NCI-H1105 treated with DMSO at 0.1 percent for 48 hours (cell line): ENCODE data around the gene LAMC3.
"Not testable (repeated sequence)": the region's sequence is repeated elsewhere in the genome, so short reads cannot be mapped to it uniquely, and the experiment has no call there.

Experiments used
- DNase-seq: peaks from one replicate; lab custom pipeline; 2025; lab: John Stamatoyannopoulos, UW

LAMC3 gene

DNA sequence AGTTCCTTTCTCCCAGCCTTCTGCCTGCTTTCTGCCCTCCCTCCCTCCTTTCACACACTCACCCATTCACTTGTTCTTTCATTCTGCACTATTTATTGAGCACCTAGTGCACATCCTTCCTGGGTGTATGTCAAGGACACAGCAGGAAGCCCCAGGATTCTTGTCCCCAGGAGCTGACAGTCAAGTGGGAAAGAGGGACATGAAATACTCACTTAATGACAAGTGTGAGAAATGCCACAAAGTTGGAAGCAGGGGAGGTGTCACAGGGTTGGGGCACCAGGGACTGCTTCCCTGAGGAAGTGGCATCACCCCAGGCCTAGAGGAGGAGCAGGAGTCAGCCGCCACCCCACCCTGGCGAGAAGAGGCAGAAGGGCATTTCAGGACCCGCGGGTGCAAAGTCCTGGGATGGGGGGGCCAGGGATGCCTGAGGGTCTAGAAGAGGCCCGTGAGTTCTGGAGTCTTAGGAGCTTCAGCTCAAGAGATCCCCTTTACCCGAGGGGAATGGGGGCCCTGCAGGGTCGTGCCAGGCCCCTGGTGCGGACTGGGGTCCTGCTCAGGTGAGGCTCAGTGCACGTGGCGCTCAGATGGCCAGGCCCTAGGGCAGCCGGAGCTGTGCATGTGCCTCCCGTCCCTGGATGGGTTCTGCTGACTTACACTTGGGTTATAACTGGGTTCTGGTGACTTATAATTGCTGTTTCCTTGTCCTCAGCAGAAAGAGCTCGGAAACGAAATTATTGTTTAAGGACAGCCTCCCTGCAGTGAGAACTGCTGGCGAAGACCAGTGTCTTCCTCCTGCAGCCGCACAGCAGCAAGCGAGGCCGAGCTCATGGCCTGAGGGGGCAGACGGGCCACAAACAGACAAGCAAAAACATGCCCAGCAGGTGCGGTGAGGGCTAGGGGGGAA, 16.9 kb upstream of the LAMC3 start:
- no peak for DNase-seq

GRCh38 chr9:130992682-130993032, 16.3 kb upstream of the LAMC3 start:
- no peak for DNase-seq

GRCh38 chr9:130993303-130994030, 15.5 kb upstream of the LAMC3 start:
- DNase-seq, result no peak

GRCh38 chr9:130994135-130995085, 14.6 kb upstream of the LAMC3 start:
- no peak for DNase-seq

GRCh38 chr9:130995086-130996011, 13.6 kb upstream of the LAMC3 start:
- DNase-seq, result peak; percentile 12

DNA sequence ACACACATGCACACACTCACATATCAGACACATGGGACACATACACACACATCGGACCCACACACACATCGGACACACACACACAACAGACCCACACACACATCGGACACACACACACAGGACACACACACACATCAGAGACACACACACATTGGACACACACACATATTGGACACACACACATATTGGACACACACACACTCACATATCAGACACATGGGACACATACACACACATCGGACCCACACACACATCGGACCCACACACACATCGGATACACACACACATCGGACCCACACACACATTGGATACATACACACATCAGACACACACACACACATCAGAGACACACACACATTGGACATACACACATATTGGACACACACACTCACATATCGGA, 12.8 kb upstream of the LAMC3 start:
- DNase-seq, result no peak

- no peak for DNase-seq
Observed at GRCh38 chr9:130996676-130997394, 12.1 kb upstream of the LAMC3 start.

GRCh38 chr9:130997395-130997684, 11.6 kb upstream of the LAMC3 start:
- no peak for DNase-seq

GRCh38 chr9:130997925-130998596, 10.9 kb upstream of the LAMC3 start:
- peak; percentile 7 for DNase-seq

GRCh38 chr9:130998597-130999244, 10.3 kb upstream of the LAMC3 start:
- no peak for DNase-seq

DNA sequence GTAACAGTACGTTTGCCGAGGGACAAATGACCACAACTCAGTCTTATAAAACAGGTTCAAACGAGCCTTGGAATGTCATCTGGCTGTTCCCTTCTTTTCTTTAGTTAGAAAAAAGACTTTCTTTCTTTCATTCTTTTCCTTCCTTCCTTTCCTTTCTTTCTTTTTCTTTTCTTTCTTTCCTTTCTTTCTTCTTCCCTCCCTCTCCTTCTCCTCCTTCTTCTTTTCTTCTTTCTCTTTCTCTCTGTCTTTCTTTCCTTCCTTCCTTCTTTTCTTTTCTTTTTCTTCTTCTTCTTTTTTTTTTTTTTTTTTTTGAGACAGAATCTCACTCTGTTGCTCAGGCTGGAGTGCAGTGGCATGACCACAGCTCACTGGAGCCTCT, 9.7 kb upstream of the LAMC3 start:
- no peak for DNase-seq

- not testable (repeated sequence) for DNase-seq
Observed at GRCh38 chr9:131000526-131000925, 8.4 kb upstream of the LAMC3 start.

DNA sequence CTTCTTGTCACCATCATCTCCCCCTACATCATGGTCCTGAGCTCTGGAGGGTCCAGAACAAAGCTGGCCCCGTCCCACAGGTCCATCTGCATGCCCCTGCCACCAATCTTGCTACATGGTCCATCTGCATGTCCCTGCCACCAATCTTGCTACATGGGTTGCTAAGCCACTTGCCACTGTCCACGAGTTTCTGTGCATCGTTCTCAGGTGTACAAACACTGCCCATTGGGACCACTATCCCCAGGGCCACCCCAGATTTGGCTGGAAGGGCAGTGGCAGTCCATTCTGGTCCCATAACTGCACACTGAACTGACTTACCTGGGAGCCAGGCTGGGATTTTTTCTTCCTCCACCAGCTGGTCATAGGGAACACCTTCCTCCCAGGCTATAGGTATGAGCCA, 8.0 kb upstream of the LAMC3 start:
- no peak for DNase-seq

DNA sequence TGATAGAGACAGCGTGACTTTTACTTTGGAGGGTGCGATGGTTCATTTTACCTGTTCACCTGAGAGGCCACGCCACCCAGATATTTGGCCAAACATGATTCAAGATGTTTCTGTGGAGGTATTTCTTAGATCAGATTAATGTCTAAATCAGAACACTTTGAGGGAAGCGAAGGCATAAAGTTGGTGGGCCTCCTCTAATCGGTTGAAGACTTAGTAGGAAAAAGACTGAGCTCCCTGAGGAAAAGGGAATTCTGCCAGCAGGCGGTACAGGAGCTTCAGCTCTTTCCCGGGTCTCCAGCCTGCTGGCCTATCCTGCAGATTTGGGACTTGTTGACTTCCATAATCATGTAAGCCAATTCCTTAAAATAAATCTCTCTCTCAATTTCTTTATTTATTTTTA, 7.0 kb upstream of the LAMC3 start:
- no peak for DNase-seq

DNA sequence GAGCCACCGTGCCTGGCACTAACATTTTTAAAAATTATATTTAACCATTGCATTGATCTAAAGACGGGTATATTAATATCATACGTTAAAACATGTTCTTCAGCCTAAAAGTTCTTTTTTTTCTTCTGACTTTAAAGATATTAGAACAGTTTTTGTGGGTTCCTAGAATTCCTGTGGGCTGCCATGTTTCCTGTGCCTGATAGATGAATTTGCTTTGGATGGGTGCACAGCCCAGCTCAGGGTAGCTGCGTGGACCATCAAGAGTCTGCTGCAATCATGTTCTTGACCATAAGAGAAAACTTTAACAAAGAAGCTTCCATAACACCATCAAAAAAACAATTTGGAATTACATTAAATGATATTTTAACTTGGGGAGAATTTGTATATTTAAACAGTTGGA, 2.4 kb upstream of the LAMC3 start:
- DNase-seq, result no peak

- no peak for DNase-seq
Observed at GRCh38 chr9:131008086-131008485, 888 bp upstream of the LAMC3 start.

- no peak for DNase-seq
Observed at GRCh38 chr9:131008563-131008908, 438 bp upstream of the LAMC3 start.

- no peak for DNase-seq
Observed at GRCh38 chr9:131010482-131011273, 1.7 kb downstream of the LAMC3 start.
